ENCODE results near the gene ROBO1. TPM values are rescaled to one million over a fixed set of nuclear protein-coding genes. Genes with fewer than 3 reads are reported as not detected.

The ROBO1 gene
- total RNA-seq, 1 donor from 2014 or later: 31.7 TPM

DNA sequence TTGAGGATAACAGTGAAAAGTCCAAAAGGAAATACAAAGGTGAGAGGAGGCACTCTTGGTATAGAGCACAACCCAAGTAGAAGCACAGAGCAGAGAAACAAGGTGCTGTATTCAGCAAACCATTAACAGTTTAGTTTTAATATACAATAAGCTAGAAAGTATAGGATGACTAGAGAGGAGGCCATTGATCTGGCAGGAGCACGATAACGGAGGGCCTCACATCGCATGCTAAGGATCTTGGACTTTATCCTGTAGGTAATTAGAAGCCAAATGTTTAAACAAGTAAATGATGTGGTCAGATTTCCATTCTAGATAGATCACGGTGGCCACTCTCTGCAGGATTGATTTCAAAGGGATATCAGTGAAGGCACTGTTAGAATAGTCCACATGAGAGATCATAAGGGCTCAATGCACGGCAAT is 935.0 kb downstream of the ROBO1 start:
- intact Hi-C loops (cut with DNase I): no loop called here
- ATAC-seq (no peak), DNase-seq (ENCODE audit: low spot score) (no peak)

DNA sequence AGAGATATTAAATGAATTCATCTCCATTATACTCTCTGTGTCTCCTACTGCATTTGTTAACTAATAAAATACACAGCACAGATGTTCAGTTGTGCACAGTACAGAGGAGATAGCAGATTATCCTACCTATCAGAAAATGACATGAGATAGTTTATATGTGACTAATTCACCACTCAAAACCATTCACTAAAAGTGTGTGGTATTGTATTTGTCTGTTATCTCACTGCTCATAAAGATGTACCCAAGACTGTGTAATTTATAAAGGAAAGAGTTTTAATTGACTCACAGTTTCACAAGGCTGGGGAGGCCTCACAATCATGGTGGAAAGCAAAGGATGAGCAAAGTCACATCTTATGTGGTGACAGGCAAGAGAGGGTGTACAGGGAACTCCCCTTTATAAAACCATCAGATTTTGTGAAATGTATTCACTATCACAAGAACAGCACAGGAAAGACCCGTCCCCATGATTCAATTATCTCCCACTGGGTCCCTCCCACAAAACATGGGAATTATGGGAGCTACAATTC is 936.3 kb downstream of the ROBO1 start:
- no peak for DNase-seq (ENCODE audit: low spot score)
- ATAC-seq: no peak
- intact Hi-C loops (cut with DNase I): no loop called here

DNA sequence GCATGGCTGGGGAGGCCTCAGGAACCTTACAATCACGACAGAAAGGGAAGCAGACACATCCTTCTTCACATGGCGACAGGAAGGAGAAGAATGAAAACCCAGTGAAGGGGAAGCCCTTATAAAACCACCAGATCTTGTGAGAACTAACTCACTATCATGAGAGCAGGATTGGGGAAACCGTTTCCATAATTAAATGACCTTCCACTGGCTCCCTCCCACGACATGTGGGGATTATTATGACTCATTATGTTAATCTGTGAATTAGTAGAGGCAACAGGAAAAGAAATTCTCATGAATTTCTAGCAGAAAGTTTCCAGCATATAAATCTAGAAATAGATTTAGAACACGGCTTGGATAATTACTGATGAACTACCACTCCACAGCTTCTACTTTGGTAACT is 937.3 kb downstream of the ROBO1 start:
- intact Hi-C loops (cut with DNase I): no loop called here
- ATAC-seq: no peak
- no peak for DNase-seq (ENCODE audit: low spot score)

DNA sequence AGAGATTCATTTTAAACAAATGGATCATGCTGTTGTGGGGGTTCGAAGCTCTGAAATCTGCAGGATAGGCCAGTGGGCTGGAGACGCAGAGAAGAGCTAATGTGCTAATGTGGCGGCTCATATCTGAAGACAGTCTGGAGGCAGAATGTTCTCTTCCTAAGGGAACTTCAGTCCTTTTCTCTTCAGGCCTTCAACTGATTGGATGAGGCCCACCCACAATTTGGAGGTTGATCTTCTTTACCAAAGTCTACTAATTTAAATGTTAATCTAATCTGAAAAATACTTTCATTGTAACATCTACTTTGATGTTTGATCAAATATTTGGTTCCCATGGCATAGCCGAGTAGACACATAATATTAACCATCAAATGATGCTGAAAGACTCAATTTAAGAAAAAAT is 940.2 kb downstream of the ROBO1 start:
- intact Hi-C loops (cut with DNase I): loop anchor here (5.0 kb wide), 1 partner anchor 1500 kb away; no protein-coding TSS in a partner anchor
- ATAC-seq (no peak), DNase-seq (ENCODE audit: low spot score) (no peak)

DNA sequence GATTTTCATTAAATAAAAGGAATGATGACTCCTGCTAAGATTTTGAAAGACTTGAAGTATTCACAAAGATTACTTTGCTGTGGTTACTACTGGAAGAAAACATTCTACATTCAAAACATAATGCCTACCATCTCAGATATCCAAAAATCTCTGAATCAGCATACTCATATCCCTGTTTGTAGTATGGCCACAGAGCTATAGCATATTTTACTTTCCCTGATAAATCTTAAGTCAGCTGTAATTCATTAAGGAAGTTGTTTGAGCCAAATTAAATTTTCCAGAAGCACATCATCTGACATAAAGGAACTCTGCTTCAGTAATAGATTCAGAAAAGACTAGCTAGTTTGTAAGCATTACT is 942.0 kb downstream of the ROBO1 start:
- DNase-seq (ENCODE audit: low spot score) (no peak), ATAC-seq (no peak)
- intact Hi-C loops (cut with DNase I): loop anchor here (5.0 kb wide), 1 partner anchor 1499 kb away; no protein-coding TSS in a partner anchor

DNA sequence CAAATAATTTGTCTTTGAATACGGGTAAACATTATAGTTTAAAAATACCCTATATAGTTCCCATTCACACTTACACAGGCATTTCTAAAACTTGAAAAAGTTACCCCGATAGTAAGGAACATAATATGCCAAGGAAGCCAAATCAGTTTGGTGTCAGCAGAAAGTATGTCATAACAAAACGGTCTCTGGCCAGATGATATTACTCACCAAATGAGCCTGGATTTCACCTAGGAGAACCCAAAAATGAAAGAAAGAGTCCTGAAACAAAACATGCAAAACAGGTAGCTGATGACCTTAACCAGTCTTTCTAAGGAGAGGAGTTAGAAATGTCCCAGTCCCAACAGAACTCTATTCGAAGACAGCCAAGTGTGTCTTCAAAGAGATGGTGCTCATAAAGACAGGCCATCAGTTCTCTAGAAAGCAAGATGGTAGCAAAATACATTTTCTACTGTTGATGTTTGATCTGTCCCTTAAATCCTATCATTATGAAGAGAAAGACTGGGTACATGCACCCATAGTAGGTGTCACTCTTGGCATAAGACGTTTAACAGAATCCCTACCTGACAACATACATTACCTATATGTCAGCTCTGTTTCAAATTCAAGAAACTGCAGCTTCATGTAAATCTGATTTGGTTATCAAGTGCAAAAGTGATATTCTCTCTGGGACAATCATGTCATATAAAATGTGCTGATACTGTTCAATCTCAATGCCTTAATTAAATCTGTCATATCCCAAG is 942.5 kb downstream of the ROBO1 start:
- intact Hi-C loops (cut with DNase I): loop anchor here (5.0 kb wide), 1 partner anchor 1498 kb away; no protein-coding TSS in a partner anchor
- no peak for DNase-seq (ENCODE audit: low spot score)
- ATAC-seq: no peak

DNA sequence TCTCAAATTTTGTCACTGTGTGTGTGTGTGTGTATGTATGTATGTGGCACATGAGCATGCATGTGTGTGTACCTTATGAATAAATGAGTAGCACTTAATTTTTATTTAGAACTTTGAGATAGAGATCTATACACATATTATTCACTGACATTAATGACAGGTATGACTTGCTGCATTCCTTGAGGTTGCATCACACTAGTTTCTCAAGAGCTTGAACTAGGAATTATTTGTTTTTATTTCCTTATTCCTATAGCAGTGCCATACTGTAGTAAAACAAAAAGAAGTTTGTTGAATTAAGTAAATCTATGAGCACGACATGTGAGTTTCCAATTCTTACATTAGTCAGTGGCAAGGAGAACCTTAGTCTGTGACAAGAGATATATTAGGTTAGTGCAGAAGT is 943.9 kb downstream of the ROBO1 start:
- intact Hi-C loops (cut with DNase I): no loop called here
- DNase-seq (ENCODE audit: low spot score) (no peak), ATAC-seq (no peak)

DNA sequence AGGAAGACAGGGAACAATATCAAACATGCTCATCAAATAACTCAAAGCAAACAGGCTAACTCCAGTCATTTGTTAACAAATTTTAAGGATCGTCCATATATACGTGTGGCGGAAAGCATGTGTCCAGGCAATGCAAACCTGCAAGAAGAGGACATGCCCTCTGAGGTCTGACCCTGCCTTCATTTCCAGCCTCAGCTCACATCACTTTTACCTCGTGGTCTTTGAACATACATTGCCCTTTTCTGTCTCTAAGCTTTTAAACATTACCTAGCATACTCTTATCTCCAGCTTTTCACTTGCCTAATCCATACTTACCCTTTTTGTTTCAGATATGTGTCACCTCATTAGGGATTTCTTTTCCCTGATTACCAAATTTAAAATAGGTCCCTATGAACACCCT is 944.4 kb downstream of the ROBO1 start:
- DNase-seq (ENCODE audit: low spot score) (no peak), ATAC-seq (no peak)
- intact Hi-C loops (cut with DNase I): no loop called here

DNA sequence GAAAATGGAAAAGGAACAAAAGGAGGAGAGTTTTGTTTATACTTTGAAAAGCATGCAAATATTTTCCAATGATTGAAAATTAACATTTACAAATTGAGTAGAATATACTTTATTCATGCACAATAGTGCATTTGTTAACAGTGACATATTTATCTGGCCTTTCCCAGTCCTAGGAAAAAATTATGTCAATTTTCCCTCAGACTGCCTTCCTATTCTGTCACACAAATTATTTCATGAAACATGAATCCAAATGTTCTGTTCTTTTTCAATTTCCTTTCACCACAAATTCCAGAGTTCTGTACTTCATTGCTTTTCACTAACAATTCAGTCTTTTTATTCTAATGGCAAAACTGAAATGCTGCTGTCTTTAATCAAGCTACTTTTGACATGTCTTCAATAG is 945.1 kb downstream of the ROBO1 start:
- DNase-seq (ENCODE audit: low spot score) (no peak), ATAC-seq (no peak)
- intact Hi-C loops (cut with DNase I): no loop called here

DNA sequence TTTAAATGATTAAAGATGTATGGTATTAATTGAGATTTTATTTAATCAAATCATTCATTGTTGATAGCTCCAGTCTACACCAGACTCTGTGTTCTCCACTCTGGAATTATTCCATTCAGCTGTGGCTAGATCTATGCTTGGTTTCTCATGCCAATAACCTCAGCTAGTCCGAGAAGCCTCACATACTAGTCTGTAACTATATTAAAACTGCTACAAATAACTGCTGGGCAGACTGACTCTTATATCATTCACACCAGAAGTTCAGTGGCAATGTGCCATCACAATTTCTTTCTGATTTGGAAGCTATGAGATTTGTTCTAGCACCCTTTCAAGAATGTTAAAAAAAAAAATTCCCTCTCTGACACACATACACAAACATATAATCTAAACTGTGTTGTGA is 947.3 kb downstream of the ROBO1 start:
- no peak for DNase-seq (ENCODE audit: low spot score)
- intact Hi-C loops (cut with DNase I): no loop called here
- ATAC-seq: no peak

DNA sequence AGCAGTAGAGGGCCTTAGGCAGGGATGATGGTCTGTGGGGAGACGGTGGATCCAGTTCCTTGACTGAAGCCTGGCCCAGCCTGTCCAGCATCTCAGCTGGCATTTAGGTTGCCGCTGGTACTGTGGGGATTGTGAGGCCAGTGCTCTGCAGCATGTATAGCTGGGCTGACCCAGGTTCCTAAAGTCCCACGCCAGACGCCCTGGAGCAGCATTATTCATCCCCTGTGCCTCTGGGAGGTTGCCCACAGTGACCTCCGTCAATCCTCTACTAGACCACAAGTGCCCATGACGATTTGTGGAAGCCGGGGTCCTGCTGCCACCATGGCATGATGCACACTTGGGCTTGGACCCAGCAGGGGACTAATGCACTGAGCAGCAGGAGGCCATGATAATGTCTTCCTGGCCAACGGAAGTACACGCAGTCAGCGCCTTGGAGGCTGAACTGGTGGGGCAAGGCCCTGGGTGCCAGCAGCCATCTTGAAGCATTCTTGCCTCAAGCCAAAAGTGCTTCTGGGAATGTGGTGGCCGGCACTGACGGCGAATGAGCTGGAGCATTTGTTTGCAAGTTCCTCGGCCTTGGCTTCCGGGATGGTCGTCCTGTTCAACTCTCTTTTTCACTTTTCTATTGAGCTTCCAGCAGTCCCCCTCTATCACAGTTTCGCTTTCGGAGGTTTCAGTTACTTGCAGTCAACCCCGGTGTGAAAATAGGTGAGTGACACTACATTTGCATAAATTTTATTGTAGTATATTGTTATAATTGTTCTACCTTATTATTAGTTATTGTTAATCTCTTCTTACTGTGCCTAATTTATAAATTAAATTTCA is 949.4 kb downstream of the ROBO1 start:
- intact Hi-C loops (cut with DNase I): no loop called here
- no peak for ATAC-seq
- no peak for DNase-seq (ENCODE audit: low spot score)

DNA sequence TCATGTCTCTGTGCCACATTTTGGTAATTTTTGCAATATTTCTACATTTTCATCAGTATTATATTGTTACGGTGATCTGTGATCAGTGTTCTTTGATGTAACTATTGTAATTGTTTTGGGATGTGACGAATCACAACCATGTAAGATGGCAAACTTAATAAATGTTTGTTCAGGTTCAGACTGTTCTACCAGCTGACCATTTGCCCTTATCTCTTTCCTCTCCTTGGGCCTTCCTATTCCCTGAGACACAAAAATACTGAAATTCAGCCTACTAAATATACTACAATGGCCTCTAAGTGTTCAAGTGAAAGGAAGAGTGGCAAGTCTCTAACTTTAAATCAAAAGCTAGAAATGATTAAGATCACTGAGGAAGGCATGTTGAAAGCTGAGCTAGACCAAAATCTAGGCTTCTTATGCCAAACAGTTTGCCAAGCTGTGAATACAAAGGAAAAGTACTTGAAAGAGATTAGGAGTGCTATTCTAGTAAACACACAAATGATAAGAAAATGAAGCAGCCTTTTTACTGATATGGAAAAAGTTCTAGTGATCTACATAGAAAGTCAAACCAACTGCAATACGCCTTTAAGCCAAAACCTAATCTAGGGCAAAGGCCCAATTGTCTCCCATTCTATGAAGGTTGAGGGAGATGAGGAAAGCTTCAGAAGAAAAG is 952.8 kb downstream of the ROBO1 start:
- intact Hi-C loops (cut with DNase I): no loop called here
- DNase-seq (ENCODE audit: low spot score): no peak
- no peak for ATAC-seq

DNA sequence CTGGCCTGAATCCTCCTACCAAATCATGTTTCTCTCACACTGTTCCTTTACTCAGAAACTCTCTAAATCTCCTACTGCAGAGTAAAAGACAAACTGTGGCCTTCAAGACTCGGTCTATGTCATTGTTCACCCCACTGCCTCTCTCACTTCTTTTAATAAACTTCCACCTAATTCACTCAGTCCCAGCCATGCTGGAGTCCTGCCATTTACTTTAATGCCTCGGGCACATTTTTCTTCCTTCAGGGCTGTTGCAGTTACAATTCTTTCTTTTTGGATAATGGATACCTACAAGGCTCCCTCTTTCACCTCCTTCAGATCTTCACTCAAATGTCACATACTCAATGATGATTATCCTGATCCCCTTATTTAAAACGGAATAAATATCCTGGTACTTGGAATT is 955.6 kb downstream of the ROBO1 start:
- ATAC-seq: no peak
- no peak for DNase-seq (ENCODE audit: low spot score)
- intact Hi-C loops (cut with DNase I): no loop called here

DNA sequence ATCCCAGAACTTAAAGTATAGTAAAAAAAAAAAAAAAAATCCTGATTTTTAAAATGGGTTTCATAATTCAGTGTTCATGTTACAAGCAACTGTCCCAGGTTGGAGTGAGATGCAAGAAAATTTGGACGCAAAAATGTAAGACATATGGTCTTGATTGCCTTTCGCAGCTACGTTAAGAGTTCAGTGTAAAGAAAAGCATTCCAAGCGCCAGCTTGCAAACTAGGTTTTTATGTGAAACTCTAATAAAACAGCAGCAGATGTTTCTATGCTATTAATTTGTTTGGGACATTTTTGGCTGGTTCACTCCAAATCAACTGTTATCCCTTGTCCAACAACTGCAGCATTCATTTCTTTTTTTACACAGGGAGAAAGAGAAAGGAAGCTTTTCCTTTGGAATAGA is 957.8 kb downstream of the ROBO1 start:
- intact Hi-C loops (cut with DNase I): no loop called here
- DNase-seq (ENCODE audit: low spot score): no peak
- ATAC-seq: no peak

DNA sequence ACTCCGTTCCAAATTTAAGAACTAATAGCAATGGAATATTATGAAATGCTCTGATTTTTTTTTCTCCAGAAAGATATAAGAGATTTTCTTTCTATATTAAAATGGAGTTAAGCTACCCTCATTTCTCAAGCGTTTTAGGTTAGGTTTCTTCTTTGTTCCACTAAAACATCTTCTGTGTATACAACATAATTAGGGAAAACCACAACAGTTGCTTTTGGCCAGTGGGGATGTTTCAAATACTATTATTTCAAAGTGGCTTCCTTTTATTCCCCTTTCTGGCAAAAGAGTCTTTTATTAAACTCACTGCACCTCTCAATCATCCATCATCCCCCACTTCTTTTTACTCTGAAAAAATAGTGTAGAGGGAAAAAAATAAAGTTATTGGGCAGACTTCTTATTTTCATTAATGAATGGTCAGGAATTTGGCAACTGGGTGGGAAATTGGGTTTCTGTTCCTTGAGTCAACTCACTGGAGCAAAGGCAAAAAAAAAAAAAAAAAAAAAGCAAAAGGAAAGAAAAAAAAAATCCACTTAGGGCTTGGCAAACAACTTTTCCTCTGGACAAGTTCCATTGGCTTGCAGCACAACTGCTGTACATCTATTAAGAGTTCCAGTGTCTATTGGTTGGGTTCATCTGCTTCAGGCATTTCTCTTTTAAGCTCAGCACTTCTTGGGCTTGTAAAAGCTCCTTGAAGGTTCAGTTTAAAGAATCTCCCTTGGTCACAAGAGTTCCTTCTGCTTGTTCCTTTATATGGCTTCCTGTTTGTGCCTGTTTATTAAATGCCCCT is 963.4 kb downstream of the ROBO1 start:
- no peak for DNase-seq (ENCODE audit: low spot score)
- intact Hi-C loops (cut with DNase I): no loop called here
- peak; percentile 80 for ATAC-seq

DNA sequence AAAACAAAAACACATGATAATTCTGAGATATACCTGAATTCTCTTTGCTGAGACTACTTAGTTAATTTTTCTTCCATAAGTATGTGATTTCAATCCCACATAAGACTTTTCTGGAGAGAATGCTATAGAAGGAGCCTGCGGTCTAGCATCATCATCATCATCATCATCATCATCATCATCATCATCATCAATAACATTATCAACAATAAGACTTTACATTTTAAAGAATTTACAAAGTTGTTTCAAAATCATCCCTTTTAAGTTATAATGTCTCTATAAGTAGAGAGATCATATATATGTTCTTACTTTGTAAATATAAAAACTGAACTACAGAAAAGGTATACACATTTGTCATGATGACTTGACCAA is 965.3 kb downstream of the ROBO1 start:
- no peak for ATAC-seq
- DNase-seq (ENCODE audit: low spot score): no peak
- intact Hi-C loops (cut with DNase I): no loop called here

DNA sequence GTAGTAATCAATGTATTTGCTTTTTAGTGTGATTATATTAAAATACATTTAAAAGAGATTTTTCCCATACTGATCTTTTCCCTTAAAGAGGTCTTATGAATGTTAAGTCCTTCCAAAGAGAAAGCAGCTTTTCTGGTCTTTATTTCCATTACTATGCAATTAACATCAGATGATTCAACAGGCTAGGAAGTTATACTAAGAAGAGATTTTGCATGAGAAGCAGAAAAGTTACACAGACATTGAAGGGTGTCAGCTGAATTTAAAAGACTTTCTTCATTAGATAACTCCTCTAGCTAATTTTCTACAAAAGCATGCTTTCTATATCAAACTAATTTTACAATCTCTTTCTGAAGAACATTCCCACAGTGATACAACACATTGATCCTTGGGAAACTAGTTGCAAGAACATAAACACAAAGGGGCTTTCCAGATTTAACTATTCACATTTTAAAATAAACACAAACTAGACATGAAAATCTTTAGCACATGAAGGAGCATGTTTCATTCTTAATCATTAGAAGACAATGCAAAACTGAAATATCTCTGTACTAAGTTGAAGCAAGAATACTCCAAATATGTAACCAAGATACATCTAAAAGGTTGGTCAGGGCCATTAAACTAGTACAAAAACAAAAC is 965.8 kb downstream of the ROBO1 start:
- intact Hi-C loops (cut with DNase I): no loop called here
- no peak for ATAC-seq

DNA sequence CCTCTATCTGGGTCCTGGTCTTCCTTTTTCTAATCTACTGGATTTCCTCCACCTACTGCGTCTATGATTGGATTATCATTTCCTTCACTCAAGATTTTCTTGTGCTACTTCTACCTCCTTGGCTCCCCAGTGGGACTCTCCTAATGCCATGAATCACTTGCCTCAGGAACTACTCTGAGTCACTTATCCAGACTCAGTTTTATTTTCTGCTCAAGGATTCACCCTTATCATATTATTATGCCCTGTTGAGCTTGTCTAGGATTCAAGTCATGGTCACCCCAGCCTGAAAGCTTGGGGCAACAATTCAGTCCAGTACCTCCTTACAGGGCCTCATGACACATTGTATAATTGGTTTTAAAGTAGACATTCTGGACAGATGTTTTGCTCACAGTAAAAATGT is 968.1 kb downstream of the ROBO1 start:
- intact Hi-C loops (cut with DNase I): no loop called here
- ATAC-seq: no peak
- no peak for DNase-seq (ENCODE audit: low spot score)

More for the DNA sequence above, 965.8 kb downstream of the ROBO1 start:
- DNase-seq (ENCODE audit: low spot score): no peak

All from sciatic nerve (tissue), 2 donors.